Peyer's patch (tissue), 4 donors: Measurements from ENCODE around the gene CRYBA1.

Source experiments
- POLR2A ChIP-seq, 2 donors: fragments of 450-650 bp; IDR thresholded peaks; one replicate each; pipeline ENCODE4 v1.5.1; 2017; ENCODE audit warnings: antibody characterized with exemption in 2 of 2, mild to moderate bottlenecking in 2 of 2, moderate library complexity in 2 of 2
- TF ChIP-seq, protein P1 (sequence below), 6 experiments: fragments of 450-650 bp in 4 of 6; fragments of 200-600 bp in 2 of 6; sonication (generic) in 1 of 6; IDR thresholded peaks; one replicate each; pipeline ENCODE4 v1.5.1; 2017 to 2019; ENCODE audit warnings: antibody characterized with exemption in 6 of 6, mild to moderate bottlenecking in 3 of 6, moderate library complexity in 1 of 6

DNA sequence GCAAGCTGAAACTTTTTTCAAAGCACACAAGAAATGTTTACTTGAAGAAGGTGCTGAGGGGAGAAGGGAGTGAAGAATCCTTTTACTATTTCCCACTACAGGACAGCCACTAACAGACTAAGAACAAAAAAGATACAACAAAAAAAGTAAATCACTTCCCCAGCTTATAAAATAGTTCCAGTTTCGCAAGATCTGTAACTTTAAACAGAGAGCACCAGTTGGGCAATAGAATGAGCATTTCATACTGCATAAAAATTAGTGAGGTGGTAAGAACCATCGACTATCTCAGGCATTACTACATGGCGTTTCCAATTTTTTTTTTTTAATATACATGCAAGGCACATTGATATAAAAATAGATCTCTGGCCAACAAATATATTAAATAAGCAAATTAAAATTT lies 11.1 kb downstream of the CRYBA1 start:
- TF ChIP-seq, protein P1, sequence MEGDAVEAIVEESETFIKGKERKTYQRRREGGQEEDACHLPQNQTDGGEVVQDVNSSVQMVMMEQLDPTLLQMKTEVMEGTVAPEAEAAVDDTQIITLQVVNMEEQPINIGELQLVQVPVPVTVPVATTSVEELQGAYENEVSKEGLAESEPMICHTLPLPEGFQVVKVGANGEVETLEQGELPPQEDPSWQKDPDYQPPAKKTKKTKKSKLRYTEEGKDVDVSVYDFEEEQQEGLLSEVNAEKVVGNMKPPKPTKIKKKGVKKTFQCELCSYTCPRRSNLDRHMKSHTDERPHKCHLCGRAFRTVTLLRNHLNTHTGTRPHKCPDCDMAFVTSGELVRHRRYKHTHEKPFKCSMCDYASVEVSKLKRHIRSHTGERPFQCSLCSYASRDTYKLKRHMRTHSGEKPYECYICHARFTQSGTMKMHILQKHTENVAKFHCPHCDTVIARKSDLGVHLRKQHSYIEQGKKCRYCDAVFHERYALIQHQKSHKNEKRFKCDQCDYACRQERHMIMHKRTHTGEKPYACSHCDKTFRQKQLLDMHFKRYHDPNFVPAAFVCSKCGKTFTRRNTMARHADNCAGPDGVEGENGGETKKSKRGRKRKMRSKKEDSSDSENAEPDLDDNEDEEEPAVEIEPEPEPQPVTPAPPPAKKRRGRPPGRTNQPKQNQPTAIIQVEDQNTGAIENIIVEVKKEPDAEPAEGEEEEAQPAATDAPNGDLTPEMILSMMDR (IDR thresholded peaks at IDR 0.05): no peak
- TF ChIP-seq POLR2A (IDR thresholded peaks at IDR 0.05): no peak
